ENCODE results near the gene IFT88. TPM values are rescaled to one million over a fixed set of nuclear protein-coding genes. Genes with fewer than 3 reads are reported as not detected.

The IFT88 gene
- total RNA-seq, 1 donor from 2014 or later, result 15.3 TPM

- TF ChIP-seq CTCF (IDR thresholded peaks at IDR 0.05), result no peak
- intact Hi-C loops (cut with DNase I), result no loop called here
- Histone ChIP-seq H3K27me3 (ENCODE audit: low read depth) (no peaks in the 10 kb centered on the region), H3K36me3 (no peaks in the 10 kb centered on the region), H3K9me3 (no peaks in the 10 kb centered on the region), H3K27ac (no peak overlapping the region), H3K4me3 (no peak overlapping the region), H3K4me1 (no peaks in the 10 kb centered on the region)
- DNase-seq (no peak), ATAC-seq (no peak)
Measured at GRCh38 chr13:20553311-20553710, 13.6 kb upstream of the IFT88 start.

GRCh38 chr13:20558982-20559381 is 8.0 kb upstream of the IFT88 start:
- ATAC-seq (no peak), DNase-seq (no peak)
- Histone ChIP-seq H3K27ac (no peak overlapping the region), H3K4me1 (no peaks in the 10 kb centered on the region), H3K4me3 (no peak overlapping the region), H3K27me3 (ENCODE audit: low read depth) (no peaks in the 10 kb centered on the region), H3K36me3 (no peaks in the 10 kb centered on the region), H3K9me3 (no peaks in the 10 kb centered on the region)
- TF ChIP-seq CTCF (IDR thresholded peaks at IDR 0.05), result no peak
- intact Hi-C loops (cut with DNase I), result no loop called here

GRCh38 chr13:20559659-20560356 is 7.1 kb upstream of the IFT88 start:
- no peaks in the 10 kb centered on the region for H3K4me1 ChIP-seq
- H3K27ac ChIP-seq, result no peak overlapping the region
- H3K36me3 ChIP-seq, result no peaks in the 10 kb centered on the region
- ATAC-seq (no peak), DNase-seq (no peak)
- no peaks in the 10 kb centered on the region for H3K9me3 ChIP-seq
- intact Hi-C loops (cut with DNase I), result no loop called here
- no peak for TF ChIP-seq CTCF (IDR thresholded peaks at IDR 0.05)
- H3K4me3 ChIP-seq, result no peak overlapping the region
- H3K27me3 ChIP-seq (ENCODE audit: low read depth), result no peaks in the 10 kb centered on the region

GRCh38 chr13:20561741-20562140 is 5.2 kb upstream of the IFT88 start:
- no peak overlapping the region for H3K4me3 ChIP-seq
- H3K36me3 ChIP-seq, result no peaks in the 10 kb centered on the region
- no peaks in the 10 kb centered on the region for H3K9me3 ChIP-seq
- H3K4me1 ChIP-seq, result no peaks in the 10 kb centered on the region
- DNase-seq, result no peak
- ATAC-seq, result no peak
- no peaks in the 10 kb centered on the region for H3K27me3 ChIP-seq (ENCODE audit: low read depth)
- TF ChIP-seq CTCF (IDR thresholded peaks at IDR 0.05), result no peak
- H3K27ac ChIP-seq, result no peak overlapping the region
- intact Hi-C loops (cut with DNase I), result no loop called here

- H3K9me3 ChIP-seq, result no peaks in the 10 kb centered on the region
- TF ChIP-seq CTCF (IDR thresholded peaks at IDR 0.05), result no peak
- H3K36me3 ChIP-seq, result no peaks in the 10 kb centered on the region
- ATAC-seq, result no peak
- H3K27me3 ChIP-seq (ENCODE audit: low read depth), result no peaks in the 10 kb centered on the region
- no peak overlapping the region for H3K27ac ChIP-seq
- intact Hi-C loops (cut with DNase I), result no loop called here
- DNase-seq, result no peak
- H3K4me1 ChIP-seq, result peaks cover 12% of the 10 kb centered on the region
- H3K4me3 ChIP-seq, result no peak overlapping the region
Measured at GRCh38 chr13:20565115-20565736, 1.7 kb upstream of the IFT88 start.

Data from lower lobe of right lung (tissue), 2 donors.